ENCODE results near the gene RPA3. TPM values are rescaled to one million over a fixed set of nuclear protein-coding genes. Genes with fewer than 3 reads are reported as not detected.

RPA3 gene
- polyA plus RNA-seq, 1 donor: 19.8 TPM

DNA sequence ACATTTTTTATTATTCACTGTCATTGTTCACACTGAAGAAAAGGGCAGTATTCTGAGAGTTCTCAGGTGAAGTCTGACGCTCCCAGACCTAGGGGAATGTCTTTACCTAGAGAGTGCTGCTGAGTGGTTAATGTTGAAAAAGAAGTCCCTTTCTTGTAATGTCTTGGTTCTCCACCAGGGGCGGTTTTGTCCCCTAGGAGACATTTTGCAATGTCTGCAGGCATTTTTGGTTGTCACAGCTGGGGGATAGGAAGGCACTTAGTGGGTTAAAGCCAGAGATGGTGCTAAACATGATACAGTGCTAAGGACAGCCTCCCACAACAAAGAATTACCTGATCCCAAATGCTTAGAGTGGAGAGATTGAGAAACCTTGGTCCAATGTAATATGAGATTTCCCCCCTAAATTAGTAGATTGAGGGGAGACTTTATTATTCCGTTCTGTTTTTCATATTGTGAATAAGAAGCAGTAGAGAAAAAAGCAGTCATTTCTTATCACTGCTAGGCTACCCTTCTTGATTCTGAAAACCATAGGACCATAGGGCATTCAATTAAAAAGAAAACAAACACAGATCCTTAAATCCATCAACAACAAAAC lies 64.7 kb downstream of the RPA3 start:
- DNase-seq (ENCODE audit: low read depth): no peak

DNA sequence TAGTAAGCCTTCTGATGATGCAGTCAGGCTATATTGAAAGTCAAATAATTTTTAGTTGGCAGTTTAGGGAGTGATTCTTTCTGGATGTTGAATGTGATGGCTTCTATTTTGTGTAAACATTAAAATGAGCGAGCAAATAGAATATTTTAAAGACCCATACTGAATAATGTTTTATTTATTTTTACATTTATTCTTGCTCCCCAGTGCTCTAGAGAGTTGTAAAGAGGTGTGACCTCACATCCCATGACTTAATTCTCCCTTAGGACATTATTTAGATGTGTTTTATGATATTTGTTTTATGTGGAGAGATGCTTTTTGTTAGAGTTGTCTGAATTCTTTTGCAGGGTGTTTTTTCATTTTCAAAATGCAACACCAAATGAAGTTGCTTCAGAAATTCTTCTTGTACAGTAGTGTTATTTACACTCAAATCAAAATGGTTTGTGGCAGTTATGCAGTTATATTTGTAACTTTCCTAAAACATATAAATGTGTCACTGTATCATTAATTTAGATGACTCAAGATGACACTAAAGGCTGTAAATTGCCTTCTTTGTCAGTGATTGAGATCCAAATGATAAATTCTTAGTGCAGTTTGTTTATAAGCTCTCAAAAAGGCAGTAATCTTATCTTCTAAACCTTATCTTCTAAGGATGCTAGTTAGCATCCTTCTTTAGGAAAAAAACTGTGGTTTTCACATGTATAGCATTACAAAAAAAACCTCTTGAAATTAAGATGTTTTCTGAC lies 65.4 kb downstream of the RPA3 start:
- no peak for DNase-seq (ENCODE audit: low read depth)

DNA sequence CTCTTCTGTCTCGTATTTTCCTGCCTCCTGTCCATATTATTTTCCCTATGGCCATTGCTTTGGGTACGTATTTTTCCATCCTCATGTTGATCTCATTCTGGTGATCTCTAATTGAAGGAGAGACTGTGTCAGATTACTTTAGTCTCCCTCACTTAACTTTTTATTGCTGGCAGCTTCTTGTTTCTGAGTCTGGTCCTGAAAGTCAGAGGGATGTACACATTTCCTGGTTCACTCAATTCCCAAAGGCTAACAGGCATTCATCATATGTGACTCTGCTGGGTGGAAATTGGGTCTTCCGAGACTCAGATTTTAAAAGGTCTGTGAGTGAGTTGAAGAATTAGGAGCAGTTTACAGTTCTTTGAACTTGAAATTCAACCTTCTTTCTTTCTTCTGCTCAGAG lies 66.9 kb downstream of the RPA3 start:
- DNase-seq (ENCODE audit: low read depth): no peak

DNA sequence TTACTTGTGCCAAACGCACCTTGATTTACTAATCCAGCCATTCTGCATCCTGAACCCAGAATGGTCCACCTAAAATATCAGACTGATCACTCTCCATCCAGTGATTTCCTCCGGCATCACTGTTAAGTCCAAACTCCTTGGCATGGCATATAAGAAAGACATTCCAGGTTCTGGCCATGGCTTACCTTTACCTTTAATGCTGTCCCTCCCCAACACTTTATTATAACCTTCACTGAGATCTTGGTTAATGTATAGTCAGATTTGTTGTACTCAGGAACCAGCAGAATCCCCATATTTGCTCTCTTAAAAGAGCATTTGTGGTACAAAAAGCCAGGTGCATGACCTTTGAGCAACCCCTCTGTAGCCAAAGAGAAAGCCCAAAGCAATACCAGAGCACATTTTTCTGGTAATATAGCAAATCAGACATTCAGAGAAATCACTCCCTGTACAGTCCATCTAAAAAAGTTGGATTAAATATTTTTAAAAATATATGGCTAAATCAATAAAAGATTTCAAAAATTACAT lies 67.7 kb downstream of the RPA3 start:
- no peak for DNase-seq (ENCODE audit: low read depth)

DNA sequence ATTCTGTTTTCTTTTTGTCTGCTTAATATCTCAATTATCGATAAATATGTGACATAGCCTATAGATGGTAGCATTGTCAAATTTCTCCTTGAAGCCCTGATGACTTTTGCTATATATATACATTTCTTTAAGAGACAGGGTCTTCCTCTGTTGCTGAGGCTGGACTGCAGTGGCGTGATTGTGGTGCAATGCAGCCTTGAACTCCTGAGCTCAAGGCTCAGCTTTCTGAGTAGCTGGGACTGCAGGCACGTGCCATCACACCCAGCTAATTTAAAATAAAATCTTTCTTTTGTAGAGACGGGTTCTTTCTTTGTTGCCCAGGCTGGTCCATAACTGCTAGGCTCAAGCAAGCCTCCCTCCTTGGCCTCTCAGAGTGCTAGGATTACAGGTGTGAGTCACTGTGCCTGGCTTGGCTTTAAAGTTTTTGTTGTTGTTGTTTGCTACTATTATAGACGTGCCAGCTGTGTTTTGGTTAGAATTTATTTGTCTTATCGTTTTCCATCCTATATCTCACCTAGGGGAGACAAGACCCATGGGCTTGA lies 70.8 kb downstream of the RPA3 start:
- no peak for DNase-seq (ENCODE audit: low read depth)

DNA sequence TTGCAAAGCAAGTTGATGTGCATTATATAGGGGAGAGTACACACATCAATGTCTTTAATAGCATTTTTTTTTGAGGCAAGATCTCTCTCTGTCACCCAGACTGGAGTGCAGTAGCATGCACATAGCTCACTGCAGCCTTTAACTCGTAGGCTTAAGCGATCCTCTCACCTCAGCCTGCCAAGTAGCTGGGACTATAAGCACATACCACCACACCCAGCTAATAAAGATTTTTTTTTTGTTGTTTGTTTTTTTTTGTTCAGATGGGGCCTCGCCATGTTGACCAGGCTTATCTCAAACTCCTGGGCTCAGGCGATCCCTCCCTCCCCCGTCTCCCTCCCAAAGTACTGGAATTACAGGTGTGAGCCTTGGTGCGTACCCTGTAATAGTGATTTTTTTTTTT lies 76.3 kb downstream of the RPA3 start:
- DNase-seq (ENCODE audit: low read depth): no peak

DNA sequence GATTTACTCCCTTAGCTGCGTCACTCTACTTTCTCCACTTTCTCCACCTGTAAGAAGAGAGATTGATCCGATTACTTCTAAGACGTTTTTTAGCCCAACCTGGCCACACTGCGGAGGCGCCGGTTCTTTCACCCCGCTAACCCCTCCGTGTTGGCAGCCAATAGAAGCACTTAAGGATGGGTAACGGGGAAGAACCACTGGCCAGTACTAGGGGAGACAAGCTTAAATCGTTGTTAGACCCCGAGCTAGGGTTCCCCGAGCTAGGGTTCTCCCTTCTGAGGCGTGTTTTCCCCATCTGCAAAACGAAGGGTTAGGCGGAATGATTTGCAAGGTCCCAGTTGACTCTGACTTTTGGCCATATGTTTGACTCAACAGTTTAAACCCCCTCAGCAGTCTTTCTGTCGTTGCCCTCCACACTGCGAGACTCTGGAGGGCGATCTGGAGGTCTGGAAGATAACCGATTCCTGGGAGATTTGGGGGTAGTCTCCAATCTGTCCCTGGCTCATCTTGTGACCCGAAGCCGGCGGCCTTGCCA lies 77.2 kb downstream of the RPA3 start:
- no peak for DNase-seq (ENCODE audit: low read depth)

DNA sequence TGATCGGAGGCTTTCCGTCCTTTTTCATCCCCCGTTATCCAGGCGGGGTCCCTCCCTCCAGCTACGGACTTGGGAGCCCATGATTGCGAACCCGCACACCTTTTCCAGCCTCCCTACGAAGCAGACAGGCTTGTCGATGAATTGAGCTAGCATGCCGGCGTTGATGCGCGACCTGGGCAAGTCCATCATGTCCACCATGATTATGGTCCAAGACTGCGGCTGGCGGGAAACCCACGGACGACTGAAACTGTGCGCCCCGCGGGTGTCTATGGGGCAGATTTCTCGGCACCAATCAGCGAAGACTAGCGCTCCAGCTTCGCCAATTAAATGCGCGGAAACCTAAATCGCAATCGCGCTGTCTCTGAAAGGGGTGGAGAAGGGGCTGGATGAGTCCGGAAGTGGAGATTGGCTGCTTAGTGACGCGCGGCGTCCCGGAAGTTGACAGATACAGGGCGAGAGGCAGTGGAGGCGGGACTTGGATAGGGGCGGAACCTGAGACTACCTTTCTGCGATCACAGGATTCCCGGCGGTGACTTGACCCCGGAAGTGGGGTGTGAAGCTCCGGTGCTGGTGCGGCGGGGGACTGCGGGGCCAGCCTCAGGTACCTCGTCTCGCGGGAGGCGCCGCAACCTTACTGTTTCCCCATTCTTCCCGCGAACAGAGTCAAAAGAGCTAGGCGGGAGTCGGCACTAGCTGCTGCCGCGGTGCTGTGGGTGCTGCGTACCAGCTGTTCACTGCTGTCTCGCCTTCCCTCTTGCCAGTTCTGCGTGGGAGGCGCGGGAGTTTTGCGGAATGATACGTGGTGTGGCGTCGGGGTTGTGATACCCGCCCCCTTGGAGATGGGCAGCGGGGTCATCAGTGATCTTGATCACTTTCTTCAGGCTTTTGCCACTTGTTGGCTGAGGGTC lies 77.9 kb downstream of the RPA3 start, which contains the start of gene UMAD1:
UMAD1 (plus strand) TSS at position 532 of the 908 bp plus-strand sequence. CDS start 32,620 bp downstream, outside the sequence.
- peak; percentile 99 for DNase-seq (ENCODE audit: low read depth)

DNA sequence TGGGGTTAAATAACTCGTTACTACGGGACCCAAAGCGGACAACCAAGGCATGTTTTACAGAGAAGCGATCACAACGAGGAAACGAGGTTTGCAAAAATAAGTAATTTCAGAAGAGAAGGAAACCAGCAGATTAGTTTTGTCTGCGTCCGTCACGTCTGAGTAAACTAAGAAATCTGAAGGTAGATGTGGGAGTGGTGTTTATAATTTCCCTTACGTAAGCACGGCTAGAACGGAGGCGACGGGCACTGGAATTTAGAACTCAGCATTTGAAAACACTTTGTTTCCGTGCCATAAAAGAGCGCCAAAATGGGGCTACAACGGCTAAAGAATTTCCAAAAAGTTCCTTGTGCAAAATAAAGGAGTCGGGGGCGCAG lies 78.6 kb downstream of the RPA3 start:
- no peak for DNase-seq (ENCODE audit: low read depth)

DNA sequence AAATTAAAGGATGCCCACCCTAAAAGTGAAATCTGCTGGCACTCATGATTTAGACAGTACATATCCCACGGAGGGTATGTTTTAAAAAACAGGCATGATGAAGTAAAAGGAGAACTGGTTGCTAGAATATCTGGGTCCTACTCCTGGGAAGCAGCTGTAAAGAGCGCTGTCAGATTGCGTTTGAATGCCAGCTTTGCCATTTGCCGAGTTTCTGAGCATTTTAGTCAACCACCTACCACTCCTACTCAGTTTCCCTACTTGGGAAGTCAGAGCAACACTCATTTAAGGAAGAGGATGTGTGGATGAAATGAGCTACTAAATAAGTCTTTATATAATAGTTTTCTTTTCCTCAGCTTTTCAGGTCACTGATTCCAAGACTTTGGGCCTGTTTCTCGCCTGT lies 79.0 kb downstream of the RPA3 start:
- DNase-seq (ENCODE audit: low read depth): no peak

DNA sequence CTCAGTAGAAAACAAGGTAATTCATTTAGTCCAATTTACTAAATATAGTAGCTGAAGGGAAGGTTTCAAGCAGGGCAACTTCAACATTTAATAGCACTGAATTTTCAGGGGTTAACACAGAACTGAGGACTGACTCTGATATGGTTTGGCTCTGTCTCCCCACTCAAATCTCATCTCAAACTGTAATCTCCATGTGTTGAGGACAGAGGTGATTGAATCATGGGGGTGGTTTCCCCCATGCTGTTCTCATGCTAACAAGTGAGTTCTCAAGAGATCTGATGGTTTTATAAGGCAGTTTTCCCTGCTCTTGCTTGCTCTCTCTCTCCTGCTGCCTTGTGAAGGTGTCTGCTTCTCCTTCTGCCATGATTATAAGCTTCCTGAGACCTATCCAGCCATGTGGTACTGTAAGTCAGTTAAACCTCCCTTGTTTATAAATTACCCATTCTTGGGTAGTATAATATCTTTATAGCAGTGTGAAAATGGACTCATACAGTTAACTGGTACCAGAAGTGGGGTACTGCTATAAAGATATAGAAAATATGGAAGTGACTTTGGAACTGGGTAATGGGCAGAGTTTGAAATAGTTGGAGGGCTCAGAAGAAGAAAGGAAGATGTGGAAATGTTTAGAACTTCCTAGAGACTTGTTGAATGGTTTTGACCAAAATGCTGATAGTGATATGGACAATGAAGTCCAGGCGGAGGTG lies 87.6 kb downstream of the RPA3 start:
- DNase-seq (ENCODE audit: low read depth): no peak

DNA sequence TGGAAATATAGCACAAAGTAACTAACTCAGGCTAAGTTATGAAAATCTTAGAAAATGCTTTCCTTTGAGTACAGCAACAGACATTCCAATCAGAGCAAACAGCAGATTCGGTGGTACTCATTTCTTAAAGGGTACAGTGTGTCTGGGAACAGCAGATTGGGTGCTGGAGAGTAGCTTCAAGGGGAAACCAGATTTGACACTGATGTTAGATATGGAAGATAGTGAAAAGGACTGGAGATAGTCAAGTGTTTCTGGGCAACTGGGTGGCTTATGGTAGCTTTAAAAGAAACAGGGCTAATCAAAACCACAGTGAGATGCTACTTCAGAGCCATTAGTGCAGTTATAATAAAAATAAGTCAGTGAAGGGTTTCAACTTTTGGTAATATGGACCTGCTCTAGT lies 89.9 kb downstream of the RPA3 start:
- DNase-seq (ENCODE audit: low read depth): no peak

DNA sequence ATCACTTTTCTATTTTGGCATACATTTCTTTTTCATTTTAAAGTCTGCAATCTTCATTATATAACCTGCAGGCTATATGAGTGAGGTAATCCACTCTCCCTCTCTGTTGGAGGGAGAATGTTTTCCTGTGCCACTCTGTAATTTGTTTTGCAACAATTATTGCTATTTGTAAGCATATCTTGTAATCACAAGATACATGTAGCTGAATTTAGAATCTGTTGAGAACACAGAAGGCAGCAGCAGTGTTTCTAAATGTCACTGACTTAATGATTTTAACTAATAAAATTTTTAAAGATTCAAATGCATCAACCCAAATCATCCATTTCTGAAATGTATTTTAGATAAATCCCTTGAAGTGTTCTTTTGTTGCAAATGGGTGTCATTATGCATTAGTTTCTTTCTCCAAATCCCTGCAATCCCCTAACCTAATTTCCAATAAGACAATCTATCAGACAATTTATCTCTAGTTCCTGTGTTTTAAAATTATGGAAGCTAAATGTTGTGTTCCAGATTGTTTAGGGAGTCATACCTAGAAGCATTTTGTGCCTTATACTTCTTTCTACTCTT lies 97.7 kb downstream of the RPA3 start:
- no peak for DNase-seq (ENCODE audit: low read depth)

DNA sequence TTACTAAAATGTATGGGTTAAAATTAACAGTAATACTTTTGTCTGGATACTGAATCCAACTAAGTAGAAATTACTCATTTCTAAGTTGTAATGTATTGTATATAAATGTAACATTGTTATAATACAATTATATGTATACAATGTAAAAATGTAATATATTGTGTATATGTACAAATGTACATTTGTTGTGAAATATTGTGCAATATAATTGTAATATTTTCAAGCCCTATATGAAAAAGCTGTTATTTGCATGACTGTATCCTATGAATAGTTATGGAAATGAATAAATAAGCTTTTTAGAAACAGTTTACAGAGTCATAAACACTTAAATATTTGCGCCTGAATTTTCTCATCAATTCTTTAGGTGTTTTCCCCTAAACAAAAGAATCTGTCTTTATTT lies 98.2 kb downstream of the RPA3 start:
- DNase-seq (ENCODE audit: low read depth): no peak

DNA sequence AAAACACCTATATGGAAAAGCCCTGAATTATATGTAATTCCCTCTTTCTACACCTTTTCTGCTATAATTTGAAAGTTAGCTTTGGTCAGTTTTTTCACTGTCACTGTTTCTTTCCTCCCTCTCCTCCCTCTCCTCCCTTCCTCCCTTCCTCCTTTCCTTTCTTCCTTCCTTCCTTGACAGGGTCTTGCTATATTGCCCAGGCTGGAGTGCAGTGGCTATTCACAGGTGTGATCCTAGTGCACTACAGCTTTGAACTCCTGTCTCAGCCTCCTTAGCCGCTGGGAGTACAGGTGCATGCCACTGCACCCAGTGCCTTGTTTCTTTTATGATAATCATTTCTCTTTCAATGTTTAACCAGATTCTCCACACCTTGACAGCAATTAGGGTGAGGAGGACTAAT lies 100.0 kb downstream of the RPA3 start:
- DNase-seq (ENCODE audit: low read depth): no peak

DNA sequence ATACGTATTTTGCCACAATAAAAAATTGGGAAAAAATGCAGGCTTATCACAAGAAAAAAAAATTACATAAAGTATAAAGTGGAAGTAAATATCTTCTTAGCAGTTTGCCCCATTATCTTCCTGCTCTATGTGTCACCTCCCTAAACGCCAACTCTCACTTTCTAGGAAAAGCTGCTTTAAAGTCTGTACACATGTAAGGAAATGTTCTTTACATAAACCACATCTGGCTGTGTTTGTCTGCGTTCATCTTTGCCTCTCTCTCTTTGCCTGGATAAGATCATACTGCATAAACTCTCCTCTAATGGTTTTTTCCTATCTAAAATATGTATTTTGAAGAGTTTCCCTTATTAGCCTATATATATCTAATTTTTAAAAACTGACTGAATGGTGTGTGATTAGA lies 100.9 kb downstream of the RPA3 start:
- DNase-seq (ENCODE audit: low read depth): no peak

DNA sequence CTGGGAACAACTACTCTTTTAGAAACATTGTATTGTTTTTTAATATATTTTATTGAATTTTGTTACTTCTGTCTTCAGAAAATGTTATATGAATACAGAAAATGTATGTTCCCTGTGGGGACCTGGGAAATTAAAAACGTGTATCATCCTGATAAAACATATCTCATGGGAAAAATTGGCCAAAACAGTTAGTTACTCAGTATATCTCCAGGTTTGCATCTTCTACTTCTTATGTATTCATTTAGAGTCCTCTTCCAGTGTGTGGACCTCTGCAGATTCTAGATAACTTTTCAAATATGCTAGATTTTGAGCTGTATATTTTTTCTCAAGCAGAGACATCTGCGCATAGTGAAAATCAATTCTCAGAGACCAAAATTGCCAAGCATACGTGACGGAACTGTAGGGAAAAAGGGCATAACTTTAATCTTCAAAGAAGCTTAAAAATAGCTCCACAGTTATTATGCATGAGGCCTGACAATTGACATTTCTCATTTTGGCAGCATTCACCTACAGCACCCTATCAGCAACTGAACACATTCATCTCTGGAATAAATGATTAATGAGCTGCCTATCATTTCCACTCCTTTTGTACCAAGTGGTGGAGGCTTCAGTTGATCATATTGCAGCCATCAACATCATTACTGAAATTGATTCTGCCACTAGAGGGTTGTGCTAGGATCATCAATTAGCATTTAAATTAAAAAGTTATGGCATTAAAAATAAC lies 104.2 kb downstream of the RPA3 start:
- no peak for DNase-seq (ENCODE audit: low read depth)

DNA sequence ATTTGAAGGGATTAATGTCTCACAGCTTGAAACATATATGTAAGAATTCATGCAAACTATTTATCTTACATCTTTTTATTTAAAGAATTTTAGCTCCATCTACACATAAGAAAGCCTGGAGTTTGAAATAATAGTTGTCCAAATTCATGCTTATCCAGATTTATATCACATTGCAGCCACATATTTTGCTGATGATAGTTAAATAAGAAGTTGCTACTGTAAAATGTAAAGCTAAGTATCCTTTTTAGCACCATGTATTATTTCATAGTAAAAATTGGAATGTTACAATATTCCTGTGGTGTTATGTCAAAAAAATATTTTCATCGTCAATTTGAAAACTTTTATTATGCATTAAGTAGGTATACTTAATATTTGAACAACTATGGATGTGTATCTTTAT lies 105.2 kb downstream of the RPA3 start:
- no peak for DNase-seq (ENCODE audit: low read depth)

DNA sequence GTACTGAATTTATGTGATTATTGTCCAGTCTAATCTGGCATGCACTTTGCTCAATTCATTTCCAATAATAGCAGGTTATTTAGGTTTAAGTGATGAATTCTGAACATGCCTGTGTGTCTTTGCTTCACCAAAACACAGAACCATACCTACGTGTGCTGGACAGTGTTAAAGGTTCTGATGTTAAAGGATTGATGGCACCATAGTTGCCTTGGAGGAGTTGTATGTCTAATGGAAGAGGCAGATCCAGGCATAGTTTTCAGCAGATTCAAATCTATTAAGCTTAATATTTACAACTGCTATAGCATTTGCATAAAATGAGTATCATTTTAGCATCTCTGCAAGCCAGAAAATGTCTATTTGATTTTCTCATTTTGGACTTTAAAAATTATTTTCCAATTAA lies 105.9 kb downstream of the RPA3 start:
- DNase-seq (ENCODE audit: low read depth): no peak

DNA sequence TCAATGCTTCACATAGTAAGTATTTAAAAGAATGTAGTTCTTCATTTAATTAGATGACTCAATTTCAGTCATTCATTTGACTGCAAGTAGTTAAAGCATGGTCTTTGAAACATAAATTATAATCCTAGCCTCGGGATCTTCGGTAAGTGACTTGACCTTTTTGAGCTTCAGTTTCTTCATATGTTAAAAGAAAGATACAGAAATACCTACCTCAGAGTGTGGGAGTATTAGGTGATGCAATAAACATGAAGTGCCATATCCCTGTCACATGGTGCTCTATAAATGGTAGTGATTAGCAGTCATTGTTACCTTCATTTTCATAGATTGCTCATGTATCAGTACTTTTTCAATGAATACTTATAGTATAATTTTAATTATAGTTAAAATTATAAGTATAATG lies 109.1 kb downstream of the RPA3 start:
- no peak for DNase-seq (ENCODE audit: low read depth)

Data from forelimb muscle (tissue), 1 donor.